Measurements from ENCODE around the gene PGAM2.

The PGAM2 gene

GRCh38 chr7:44065431-44066110 lies at the start of gene PGAM2:
TSS of gene PGAM2 (minus strand) at chr7:44065567. CDS start at chr7:44065529, 38 bp downstream.
- peak; percentile 44 for DNase-seq (ENCODE audit: low spot score)

- no peak for DNase-seq (ENCODE audit: low spot score)
Measured at GRCh38 chr7:44114586-44115310, 49.4 kb upstream of the PGAM2 start.

GRCh38 chr7:44113764-44114354 lies 48.5 kb upstream of the PGAM2 start:
- DNase-seq (ENCODE audit: low spot score): no peak

- DNase-seq (ENCODE audit: low spot score): no peak
Measured at GRCh38 chr7:44112997-44113763, 47.8 kb upstream of the PGAM2 start.

- no peak for DNase-seq (ENCODE audit: low spot score)
Measured at GRCh38 chr7:44112231-44112996, 47.0 kb upstream of the PGAM2 start.

GRCh38 chr7:44111761-44112160 lies 46.4 kb upstream of the PGAM2 start:
- no peak for DNase-seq (ENCODE audit: low spot score)

- DNase-seq (ENCODE audit: low spot score): no peak
Measured at GRCh38 chr7:44110719-44111635, 45.6 kb upstream of the PGAM2 start.

- DNase-seq (ENCODE audit: low spot score): no peak
Measured at GRCh38 chr7:44109991-44110390, 44.6 kb upstream of the PGAM2 start.

GRCh38 chr7:44108768-44109750 lies 43.7 kb upstream of the PGAM2 start:
- DNase-seq (ENCODE audit: low spot score): no peak

GRCh38 chr7:44107961-44108767 lies 42.8 kb upstream of the PGAM2 start:
- no peak for DNase-seq (ENCODE audit: low spot score)

- no peak for DNase-seq (ENCODE audit: low spot score)
Measured at GRCh38 chr7:44107116-44107960, 42.0 kb upstream of the PGAM2 start.

GRCh38 chr7:44106311-44107065 lies 41.1 kb upstream of the PGAM2 start:
- no peak for DNase-seq (ENCODE audit: low spot score)

- no peak for DNase-seq (ENCODE audit: low spot score)
Measured at GRCh38 chr7:44105832-44106231, 40.5 kb upstream of the PGAM2 start.

GRCh38 chr7:44104860-44105771 lies 39.7 kb upstream of the PGAM2 start:
- peak; percentile 77 for DNase-seq (ENCODE audit: low spot score)

Measured in GM03348 (cell line).